MV-4-11 (cell line): ENCODE measurements around the gene NKX2-2.

ENCODE experiments used
- DNase-seq: peaks from one replicate; lab custom pipeline; 2025; lab: John Stamatoyannopoulos, UW

NKX2-2 gene

DNA sequence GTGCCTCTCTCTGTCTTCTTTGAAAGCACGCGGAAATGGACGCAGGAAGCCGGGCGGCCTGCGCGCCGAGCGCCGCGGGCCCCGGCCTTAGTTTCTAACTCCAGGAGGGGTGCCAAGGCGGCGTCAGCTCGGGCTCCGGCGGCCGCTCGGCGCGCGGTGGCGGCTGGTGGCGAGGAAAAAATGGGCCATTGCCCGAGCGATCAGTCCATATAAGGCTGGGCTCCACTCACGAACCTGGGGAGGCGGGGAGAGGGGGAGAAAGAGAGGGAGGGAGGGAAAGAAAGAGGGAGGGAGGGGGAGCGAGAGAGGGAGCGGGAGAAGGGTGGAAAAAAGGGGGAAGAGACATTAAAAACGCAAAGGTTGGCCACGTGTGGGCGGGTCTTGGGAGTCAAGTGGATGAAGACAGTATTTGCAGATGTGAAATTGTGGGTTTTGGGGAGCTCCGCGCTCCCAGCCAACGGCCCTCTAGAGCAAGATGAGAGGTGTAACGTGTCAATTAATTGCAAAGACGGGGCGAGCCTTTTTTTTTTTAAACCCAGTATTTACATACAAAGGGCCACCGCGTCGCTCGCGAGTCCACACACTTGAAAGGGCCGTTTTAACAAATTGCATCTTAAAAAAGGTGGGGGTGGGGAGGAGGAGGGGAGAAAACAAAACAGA, at the start of gene NKX2-2:
NKX2-2 (minus strand) TSS at position 184 of the 660 bp plus-strand sequence. CDS start 395 bp downstream, outside the sequence.
- DNase-seq, result no peak

DNA sequence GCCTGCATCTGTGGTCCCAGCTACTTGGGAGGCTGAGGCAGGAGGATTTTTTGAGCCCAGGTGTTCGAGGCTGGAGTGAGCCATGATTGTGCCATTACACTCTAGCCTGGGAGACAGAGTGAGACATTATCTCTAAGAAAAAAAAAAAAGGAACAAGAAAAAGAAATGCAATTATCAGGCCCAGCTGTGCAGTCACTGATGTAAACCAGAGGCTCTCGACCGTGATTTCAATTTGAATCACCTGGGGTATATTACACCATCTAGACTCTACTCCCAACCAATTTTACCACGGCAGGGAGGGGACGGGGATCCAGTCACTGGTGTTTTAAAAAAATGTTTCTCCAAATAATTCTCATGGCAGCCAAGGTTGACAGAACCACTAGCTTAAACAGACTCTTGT, 48.8 kb upstream of the NKX2-2 start:
- DNase-seq, result no peak

DNA sequence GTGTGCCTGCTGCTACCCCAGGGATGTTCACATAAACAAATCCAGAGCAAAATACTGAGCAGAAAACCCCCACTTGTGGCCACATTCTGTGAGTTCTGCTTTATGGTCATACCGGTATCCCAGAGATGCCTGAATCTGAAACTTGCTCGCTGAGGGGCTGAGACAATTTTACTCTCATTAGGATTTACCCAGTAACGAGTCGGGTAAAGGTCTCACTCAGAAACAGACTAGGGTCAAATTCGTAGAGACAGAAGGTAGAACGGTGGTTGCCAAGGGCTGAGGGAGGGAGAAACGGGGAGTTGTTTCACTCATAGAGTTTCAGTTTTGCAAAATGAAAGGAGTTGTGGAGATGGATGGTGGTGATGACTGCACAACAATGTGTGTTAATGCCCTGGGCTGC, 45.4 kb upstream of the NKX2-2 start:
- DNase-seq, result no peak

DNA sequence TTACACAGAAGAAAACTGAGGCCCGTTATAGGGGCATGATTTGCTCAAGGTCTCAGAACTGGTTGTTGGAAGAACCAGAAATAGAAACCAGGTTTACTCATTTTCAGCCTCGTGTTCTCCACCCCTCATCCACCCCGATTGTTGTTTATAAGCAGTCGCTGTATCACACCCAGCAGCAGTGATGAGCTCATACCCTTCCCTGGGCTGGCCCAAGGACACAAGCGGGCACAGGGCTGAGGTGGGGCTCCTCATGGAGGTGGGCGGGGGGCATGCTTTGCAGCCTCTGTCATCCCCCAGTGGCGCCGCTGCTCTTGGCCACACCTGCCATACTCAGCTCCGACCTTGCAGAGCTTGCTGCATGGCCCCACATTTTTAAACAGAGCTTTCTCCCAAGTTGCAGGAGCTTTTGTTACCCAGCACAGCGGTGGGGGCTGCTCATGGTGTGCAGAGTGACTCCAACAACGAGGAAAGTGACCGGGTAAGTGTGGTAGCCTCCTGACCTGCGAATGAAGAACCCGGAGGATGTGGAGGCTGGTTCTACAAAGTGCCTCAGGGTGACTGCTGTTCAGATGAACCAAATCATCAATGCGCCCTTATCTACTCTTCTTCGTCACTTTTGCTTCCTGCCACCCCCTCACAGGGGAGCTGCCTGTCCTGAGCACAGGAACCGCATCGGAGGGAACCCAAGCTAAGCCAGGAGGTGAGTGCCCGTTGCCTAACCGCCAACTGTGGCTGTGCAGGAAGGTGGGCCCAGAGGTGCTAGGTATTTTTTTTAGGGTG, 43.6 kb upstream of the NKX2-2 start:
- DNase-seq, result no peak

DNA sequence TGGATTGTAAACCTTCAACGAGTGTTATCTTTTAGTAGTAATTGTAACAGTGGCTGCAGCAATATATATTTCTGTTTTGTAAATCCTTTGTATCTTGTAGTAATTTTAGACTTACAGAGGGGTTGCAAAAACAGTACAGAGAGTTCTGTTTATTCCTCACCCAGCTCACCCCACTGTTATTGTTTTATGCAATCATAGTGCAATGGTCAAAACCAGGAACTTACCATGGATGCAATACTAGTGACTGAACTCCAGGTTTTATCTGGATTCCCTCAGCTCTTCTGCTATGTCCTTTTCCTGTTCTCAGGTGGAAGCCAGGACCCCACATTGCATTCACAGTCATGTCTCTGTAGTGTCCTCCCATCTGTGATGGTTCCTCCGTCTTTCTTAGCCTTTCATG, 42.5 kb upstream of the NKX2-2 start:
- DNase-seq, result no peak

DNA sequence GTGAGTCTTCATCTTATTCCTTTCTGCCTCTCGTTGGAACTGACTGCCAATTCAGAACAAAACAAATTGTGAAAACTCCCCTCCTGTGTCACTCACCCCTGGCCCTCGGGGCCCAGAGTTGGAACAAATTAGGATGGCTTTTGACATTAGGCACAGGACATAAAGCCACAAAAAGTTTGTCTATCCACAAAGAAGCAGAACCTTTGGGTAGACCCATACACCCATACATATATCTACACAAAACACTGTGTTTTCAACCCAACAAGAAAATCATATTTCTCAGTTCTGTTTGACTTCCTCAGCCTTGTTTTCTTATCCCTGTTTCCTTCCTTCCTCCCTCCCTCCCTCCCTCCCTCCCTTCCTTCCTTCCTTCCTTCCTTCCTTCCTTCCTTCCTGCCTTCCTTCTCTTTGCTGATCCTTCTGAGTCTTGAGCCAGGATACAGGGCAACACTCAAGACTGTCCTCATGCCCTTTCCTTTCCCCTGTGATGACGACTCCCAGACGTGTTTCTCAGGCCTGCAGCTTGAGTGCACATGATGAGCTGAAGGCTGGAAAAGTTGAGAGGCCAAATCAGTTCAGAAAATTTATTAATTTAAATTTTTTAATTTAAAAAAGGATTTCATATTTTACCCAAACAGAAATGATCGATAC, 41.7 kb upstream of the NKX2-2 start:
- DNase-seq, result no peak

DNA sequence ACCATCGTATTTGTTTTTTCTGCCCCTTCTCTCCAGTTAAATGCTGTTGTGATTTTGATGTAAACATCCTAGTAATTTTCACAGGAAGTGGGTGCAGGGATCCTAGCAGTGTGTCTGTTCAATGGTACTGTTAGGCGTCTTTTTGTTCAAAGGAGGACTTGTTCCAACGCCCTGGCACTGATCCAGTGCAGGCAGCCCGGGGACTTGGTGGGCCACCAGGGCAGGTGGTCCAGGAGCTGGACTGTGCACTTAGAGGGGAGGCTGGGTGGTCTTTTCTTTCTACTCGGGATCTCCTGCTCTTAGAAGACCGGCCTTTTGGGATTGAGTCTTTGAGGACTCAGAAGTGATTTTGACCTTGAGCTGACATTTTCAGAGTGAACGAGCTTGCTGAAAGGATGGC, 41.1 kb upstream of the NKX2-2 start:
- DNase-seq, result no peak

DNA sequence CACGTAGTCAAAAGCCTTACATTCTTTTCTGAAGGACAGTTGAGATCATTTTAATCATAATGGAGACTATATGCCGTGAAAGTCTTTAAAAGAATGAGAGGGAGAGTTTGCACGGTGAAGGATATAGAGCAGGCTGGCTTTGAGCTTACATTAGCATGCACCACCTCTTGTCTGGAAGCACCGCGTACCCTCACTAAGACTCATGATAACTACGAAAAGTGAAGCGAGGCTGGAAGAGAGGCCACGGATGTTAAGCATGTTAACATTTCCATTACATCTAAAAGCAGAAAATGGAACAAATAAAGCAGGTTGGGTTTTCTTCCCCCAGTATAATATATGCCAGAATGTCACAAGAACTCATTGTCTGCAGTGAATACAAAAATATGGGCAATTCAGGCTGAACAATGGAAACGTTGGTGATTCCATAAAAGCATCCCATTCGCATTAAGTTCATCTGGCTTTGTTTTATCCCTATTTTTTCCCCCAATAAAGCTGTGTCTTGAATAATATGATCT, 40.6 kb upstream of the NKX2-2 start:
- no peak for DNase-seq

DNA sequence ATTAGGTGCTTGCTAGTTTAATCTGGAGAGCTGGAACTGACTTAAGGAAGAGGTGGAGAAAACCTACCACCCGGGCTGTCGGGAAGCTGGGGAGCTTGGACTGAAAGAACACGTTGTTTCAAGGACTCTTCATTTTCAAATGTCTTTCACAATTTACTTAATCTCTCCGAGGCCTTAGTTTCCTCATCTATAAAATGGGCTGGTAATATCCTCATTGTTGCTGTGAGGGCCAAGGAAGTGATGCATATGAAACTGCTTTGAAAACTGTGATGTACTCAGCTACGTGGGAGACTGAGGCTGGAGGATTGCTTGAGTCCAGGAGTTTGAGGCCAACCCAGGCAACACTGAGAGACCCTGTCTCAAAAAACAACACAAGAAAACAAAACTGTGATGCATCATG, 36.7 kb upstream of the NKX2-2 start:
- DNase-seq, result no peak

DNA sequence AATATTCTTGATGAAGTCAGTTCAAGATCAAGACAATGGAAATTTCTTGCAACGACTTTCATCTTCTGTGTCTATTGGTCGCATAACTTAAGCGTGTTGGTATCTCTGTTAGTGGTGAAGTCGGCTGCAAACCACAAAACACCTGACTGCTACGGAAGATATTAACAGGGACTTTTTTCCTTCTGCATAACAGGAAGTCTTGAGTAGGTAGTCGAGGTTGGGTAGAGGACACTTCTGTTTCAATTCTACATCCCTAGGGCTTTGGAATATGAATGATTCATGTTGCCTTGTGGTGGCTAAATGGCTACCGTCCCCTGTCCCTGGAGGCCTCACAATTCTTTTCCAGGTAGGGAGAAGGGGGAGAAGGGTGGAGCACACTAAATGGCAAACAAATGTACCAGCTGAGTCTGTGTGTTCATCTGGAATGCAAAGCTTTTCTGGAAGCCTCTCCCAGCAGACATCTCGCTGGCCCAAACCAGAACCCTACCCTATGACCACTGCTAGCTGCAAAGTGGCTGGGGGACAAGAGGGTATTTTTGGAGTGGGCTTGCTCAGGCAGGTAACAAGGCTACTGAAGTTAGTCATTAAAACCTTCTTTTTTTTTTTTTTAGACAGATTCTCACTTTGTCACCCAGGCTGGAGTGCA, 34.6 kb upstream of the NKX2-2 start:
- no peak for DNase-seq

DNA sequence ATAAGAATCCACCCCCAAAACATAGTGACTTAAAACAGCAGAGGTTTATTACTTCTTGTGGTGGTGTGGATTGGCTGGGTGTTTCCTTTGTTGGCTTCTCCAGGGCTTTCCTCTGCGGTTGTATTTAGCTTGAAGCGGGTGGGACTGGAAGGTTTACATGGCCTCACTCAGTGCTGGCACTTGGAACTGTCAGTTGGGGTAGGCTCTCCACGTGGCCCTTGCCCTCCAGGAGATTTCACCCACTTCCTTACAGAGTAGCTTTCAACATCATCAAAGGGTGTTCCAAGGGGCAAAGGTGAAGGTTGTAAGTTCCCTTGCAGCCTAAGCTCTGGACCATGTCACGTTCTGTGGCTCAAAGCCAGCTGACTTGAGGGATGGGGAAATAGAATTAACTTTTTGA, 32.5 kb upstream of the NKX2-2 start:
- DNase-seq, result no peak

DNA sequence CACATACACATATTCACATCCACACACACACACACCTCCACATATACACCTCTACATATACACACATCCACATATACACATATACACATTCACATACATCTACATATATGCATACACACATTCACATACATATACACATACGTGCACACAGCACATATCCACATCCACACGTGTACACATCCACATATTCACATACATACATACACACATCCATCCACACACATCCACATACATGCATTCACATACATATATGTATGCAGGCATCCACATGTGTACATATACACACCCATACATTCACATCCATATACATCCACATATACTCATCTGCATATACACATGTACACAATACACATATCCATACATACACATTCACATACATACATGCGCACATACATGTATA, 25.6 kb upstream of the NKX2-2 start:
- no peak for DNase-seq

DNA sequence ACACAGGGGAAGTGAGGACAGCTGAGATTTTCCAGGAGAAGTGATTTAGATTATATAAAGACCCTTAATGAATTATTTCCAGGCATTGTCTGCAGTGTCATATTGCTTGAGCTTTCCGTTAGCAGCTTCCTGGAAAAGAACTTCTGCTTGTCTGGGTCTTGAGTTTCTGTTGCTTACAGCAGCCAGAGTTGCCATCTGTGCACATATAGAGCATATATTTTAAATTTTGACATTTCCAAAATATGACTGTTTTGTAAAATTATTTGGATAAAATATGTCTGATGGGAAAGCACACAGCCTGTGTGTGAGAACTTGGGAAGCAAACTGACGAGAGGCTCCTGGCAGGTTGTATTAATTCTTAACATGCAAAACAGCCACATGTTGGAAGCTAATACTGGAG, 21.0 kb upstream of the NKX2-2 start:
- no peak for DNase-seq

DNA sequence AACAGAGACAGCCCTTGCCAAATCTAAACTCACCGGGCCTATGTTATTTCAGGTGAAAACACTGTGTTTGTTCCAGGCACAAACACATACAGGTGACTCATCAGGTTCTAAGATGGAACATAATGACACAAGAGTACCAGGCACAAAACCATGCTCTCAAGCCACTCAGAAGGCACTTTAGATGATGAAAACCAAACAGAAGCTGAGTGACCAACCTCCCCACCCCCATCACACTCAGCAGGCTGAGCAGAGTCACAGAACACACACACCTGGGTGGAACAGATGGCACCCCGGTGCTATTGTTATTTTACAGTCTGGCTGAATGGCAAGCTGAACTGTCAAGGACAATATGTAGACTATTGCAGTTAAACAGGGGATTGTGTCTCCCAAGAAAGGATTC, 20.6 kb upstream of the NKX2-2 start:
- no peak for DNase-seq

DNA sequence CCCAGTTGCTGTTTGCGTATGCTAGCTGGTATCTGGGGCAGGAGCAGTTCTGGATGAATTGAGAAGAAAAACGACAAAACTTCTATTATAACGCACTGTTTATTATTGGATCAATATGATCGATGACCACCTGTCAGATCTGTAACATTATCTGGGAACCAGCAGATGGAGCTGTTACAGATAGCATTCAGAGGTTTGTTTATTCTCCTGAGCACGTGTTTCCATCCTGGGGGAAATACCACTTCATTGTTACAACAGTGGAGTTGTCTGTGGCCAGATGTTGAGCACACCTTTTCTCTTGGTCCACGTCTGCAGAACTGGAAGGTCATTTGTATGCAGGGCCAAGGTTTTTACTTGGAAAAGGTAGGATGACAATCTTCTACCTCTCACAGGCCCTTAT, 16.0 kb upstream of the NKX2-2 start:
- no peak for DNase-seq

DNA sequence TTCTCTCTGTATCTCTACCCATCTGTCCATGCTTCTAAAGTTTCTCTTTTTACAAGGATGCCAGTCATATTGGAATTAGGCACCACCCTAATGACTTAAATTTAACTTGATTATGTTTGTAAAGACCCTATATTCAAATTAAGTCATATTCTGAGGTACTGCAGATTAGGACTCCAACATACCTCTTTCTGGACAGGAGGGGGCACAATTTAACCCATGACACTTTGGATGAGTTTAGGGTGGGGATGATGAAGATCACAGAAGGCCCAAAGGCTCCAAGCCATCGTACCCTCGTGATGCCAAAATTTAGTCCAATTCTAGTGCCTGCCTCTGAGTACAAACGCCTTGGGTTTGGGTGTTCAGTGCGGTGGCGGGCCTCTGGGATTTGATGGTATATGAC, 15.0 kb upstream of the NKX2-2 start:
- no peak for DNase-seq

DNA sequence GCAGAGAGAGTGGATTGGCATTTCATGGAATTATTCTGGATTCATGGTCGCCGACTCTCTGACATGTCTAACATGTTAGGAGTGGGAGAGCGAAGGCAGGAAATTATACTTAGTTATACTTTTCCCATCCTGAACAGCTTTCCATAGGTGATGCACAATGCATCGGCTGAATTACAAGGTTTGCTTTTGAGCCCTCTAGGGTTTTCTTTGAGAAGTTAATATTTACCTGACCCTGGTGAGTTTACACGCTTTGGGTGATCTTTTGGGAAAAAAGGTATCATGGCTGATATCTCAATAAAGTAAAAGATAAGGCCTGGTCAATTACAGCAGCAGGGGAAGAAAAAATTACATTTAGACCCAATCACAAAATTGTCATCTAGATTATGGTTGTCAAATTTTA, 14.0 kb upstream of the NKX2-2 start:
- no peak for DNase-seq

DNA sequence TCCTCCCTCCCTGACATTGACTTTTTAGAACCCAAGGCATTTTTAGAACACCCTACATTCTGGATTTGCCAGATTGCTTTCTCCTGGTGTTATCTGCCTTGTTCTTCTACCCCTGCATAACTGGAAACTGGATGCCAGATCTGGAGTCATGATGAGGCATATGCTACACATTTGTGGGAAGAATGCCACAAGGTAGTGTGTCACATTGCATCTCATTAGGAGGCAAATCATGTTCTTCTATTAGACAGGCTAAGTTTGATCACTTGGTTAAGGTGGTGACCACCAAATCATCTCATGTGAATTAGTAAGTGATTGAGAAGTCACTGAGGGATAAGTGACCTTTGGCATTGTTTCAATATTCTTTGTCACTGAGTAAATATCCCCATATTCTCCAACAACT, 12.9 kb upstream of the NKX2-2 start:
- DNase-seq, result no peak

DNA sequence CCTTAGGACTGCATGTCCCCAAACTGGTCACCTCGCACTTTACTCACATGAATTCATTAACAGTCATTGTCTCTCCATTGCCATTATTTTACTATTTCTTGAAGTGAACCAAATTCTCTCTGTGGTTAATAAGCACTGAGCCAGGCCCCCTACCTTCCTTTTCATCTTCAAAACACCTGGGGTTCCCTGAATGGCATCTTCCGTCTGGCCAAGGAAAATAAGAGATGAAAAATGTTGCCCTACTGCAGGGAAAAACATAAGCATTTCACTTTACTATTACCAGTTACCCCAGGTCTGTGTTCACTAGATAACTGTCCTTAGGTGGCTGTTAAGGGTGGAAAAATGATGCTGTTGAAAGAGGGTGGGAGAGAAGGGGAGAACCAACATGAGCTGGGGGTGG, 10.0 kb upstream of the NKX2-2 start:
- no peak for DNase-seq

DNA sequence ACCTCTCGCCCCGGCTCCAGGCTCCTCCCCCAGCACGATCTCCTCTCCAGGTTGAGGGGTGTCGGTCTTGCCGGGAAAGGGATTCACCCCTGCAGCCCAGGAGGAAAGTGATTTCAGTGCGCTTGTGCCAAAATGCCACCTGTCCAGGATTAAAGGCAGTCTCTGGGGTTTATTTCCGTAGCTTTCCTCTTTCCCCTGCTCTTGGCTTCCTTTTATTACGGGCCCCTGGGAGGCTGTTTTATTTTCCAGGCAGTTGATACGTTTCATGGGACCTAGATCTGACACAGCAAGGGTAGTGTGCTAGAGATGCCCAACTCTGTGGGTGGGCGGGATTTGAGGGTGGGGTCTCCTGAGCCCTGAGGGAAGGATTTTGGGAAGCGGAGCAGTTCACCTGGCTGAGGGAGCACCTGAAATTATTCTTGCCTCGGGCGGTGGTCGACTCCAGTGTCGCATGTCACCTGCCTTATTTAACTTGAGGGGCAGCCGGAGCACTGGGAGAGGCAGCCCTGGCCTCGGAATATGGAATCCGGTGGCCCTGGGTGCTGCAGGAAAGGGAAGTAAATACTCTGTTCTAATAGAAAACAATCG, 9.5 kb upstream of the NKX2-2 start:
- DNase-seq, result no peak

DNA sequence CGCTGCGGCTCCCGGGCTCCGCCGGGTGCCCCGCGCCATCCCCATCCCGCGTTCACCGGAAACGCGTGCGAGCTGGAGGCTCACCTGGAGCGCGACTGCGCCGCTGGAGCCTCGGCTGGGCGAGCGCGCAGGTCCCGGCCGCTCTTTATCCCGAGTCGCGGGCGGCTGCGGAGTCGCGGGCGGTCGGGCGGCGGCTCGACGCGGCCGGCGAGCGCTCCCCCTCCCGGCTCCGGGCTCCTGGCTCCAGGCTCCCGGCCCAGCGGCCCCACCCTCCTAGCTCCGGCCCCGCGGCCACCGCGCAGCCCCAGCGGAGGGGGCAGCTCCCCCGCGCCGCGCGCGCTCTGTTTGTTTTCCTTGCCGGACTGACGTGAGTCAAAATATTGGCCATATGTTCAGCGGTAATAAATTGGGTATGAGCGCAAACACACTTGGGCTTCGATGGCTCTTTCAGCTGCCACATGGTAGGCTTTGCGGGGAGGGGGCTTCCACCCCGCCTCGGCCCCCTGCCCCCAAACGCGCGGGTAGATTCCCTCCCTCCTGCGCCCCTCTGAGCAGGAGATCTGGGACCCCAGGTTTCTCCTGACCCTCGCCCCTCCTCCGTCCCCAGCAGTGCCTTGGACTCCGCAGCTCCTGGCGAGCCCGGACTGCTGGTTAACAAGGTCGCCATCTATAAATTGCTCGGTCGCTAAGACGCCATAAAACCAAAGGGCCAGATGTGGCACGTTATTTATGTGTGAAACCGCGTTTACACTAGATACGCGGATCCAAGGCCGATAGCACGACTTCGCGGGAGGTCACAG, 8.8 kb upstream of the NKX2-2 start:
- no peak for DNase-seq
